GM18520 (cell line): ENCODE results near the gene STARD5.
A peak's percentile ranks its signal among the peaks of the same experiment; 100 is the strongest.
"Not testable (repeated sequence)": the region's sequence is repeated elsewhere in the genome, so short reads cannot be mapped to it uniquely, and the experiment has no call there.

Experiments
- ATAC-seq: cut with Tn5 transposase; IDR thresholded peaks from one replicate; pipeline ENCODE4 v1.9.1; 2021; ENCODE audit not compliant: unreplicated experiment

STARD5 gene, protein sequence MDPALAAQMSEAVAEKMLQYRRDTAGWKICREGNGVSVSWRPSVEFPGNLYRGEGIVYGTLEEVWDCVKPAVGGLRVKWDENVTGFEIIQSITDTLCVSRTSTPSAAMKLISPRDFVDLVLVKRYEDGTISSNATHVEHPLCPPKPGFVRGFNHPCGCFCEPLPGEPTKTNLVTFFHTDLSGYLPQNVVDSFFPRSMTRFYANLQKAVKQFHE

DNA sequence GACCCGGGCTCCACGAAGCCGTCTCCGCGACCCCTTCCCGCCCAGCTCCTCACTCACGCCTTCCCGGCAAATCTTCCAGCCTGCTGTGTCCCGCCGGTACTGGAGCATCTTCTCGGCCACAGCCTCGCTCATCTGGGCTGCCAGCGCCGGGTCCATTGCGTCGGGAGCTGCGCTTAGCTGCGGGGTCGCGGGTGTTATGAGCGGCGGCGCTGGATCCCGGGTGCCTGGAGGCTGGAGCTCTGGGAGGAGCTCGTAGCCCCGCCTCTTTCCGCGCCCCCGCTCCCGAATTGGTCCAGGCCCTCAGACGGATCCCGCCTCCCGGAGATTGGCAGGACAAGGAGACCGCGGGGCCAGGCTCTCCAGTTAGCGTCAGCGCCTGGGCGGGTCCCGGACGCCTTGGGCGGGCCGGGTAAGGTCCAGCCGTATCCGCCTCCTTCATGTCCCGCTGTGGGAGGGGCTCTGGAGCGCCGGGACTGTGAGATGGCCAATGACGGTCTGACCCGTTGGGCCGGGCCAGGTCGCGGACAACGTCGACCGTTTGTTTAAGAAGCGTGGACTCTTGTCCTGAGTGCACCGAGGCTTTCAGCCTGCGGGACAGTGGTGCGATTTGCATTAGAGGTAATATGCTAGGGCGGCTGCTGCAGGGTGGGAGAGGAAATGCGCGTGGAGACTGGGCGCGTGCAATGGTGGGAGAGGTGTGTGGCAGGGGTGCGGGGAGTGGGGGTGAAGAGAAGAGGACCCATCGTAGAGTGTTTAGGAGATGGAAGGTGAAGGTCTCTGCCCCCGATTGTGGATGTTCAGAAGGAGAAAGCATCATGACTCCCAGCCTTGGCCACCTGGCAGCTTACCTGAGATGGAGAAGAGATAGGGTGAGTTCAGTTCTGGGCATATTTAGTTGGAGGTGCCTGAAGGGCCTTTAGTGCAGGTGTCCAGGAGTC lies at the start of gene STARD5:
STARD5 (minus strand) TSS at position 198 of the 938 bp plus-strand sequence; CDS start at position 156, 42 bp downstream.
- peak; percentile 98 for ATAC-seq

GRCh38 chr15:81373176-81373575 lies 49.2 kb upstream of the STARD5 start:
- no peak for ATAC-seq

GRCh38 chr15:81372575-81372974 lies 48.6 kb upstream of the STARD5 start:
- no peak for ATAC-seq

DNA sequence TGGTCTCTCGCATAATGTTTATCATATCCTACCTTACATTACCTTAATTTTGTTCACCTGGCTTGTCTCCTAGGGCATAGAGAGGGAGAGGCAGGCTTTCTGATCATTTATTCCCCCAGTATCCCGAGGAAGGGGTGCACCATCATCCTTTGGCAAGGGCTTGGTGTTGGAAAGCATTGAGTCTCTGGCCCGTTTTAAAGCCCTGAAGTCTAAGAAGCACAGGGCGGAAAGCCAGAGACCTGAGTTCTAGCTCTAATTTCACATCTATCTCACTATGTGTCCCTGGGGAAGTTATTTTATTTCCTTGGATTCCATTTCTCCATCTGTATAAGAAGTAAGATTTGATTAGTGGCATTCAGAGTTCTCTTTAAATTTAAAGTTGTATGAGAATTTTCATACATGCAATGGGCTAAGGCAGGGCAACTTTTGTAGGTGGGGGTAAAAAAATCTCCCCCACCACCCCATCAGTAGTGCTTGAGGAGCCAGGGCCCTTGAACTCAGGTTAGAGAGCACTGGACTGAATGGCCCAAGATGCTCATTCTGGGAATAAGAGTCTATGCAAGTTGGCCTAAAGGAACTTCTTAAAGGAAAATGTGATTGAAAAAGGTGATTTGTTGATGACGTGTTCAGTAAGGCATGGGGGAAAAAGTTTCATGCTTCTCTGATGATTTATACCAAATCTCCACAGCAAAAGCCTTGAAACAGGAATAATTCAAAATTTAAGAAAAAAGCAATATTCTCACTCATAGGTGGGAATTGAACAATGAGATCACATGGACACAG lies 40.0 kb upstream of the STARD5 start:
- no peak for ATAC-seq

DNA sequence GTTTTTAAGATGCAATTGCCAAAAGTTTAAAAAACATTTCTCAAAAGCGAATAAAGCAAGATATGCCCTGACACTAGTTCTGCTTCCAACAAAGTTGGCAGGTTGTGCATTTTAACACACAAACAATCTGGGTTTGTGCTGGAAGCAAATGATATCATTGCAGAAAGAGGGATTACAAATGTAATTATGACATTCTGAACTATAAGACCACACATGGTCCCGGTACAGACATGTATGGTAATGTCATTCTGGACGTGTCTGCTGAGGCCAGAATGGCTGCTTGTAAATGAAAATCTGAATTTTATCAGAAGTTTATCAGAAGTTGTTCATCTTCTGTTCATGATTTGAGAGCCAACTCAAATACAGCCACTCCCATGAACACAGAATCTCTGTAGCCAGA lies 39.3 kb upstream of the STARD5 start:
- ATAC-seq: no peak

GRCh38 chr15:81362790-81363189 lies 38.8 kb upstream of the STARD5 start:
- ATAC-seq: no peak

DNA sequence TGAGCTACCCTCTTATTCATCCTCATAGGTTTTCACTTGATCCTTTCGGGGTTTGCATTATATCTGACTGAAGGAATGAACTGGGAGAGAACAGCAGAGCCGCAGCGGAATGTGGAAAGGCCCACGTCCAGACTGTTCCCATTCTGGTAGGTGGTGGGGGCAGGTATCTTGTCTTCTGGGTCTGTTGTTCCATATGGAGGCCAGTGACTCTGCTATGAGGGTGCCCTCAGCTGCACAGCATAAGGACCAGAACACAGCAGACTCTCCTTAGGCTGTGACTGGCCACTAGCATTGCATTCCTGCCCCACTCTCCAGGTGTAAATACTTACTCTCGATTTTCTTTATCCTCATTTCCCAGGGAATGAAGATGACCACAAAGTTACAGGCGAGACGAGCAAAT lies 38.0 kb upstream of the STARD5 start:
- ATAC-seq: no peak

GRCh38 chr15:81360491-81360890 lies 36.5 kb upstream of the STARD5 start:
- ATAC-seq: no peak

- no peak for ATAC-seq
Observed at GRCh38 chr15:81358248-81358647, 34.3 kb upstream of the STARD5 start.

GRCh38 chr15:81357180-81357686 lies 33.3 kb upstream of the STARD5 start:
- no peak for ATAC-seq

GRCh38 chr15:81356252-81356651 lies 32.3 kb upstream of the STARD5 start:
- ATAC-seq: no peak

GRCh38 chr15:81351651-81352050 lies 27.7 kb upstream of the STARD5 start:
- no peak for ATAC-seq

DNA sequence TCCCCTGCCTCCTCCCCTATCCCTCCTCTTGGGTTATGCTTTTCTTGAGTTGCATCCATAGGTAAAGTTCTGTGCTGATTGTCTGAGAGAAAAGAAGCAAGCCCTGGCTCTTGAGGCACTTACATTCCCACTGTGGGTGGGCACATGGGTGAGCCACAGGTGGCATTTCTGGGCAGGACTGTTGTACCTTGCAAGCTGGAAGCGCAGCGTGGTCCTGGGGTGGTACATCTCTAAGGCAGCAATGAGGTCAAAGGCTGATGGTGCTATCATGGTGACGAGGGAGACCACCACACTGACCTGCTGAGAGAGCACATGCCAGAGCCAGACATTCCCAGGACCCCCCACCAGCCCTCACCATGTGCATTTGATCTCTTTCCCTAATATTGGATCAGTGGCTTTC lies 25.3 kb upstream of the STARD5 start:
- no peak for ATAC-seq

GRCh38 chr15:81348691-81349090 lies 24.8 kb upstream of the STARD5 start:
- ATAC-seq: not testable (repeated sequence)

DNA sequence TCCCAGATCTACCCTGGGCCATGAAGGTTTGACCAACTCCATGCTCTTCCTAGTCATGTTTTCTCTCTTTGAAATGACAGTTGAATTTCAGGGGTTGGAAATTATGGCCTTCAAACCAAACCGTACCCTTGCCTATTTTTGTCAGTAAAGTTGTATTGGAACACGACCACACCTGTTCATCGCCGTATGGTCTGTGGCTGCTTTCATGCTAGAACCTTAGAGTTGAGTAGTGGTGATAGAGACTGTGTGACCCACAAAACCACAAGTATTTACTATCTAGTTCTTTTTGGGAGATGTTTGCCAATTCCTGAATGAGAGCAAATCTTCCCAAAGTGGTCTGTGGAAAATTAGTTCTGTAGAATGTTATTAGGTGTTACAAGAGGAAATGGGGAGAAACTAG lies 24.0 kb upstream of the STARD5 start:
- no peak for ATAC-seq

DNA sequence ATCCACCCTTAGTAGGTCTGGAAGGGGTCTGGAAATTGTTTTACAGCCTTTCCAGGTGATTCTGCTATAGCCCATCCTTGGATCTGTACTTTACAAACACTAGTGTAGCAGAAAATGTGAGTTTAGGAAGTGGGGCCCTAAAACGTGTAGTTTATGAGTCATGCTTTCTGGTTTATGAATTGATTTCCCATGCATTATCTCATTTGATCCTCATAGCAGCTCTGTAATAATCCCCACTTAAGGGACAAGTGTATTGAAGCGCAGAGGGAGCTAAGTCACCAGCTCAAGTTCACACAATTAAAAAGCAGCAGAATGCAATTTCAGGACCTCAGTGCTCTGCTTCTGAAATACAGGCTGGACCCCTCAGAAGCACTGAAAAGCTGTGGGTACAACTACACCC lies 22.7 kb upstream of the STARD5 start:
- no peak for ATAC-seq

- no peak for ATAC-seq
Observed at GRCh38 chr15:81343371-81343770, 19.4 kb upstream of the STARD5 start.

DNA sequence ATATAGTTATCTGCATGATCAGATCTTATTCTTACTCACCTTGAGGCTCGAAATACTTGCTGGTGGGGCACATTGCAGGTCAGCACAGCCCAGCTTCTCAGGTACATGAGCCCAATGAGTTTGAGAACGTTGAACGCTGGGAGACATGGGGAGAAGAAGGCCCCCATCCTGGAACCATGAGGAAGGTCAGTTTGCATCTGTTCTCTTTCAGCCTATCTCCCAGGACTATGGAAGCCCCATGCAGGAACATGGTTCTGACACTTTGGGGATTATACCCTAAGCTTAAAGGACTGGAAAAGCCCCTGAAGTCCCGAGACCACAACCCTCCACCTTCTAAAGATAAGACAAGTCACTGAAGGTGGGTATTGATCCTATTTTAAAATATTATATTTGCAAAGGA lies 17.4 kb upstream of the STARD5 start:
- ATAC-seq: no peak

DNA sequence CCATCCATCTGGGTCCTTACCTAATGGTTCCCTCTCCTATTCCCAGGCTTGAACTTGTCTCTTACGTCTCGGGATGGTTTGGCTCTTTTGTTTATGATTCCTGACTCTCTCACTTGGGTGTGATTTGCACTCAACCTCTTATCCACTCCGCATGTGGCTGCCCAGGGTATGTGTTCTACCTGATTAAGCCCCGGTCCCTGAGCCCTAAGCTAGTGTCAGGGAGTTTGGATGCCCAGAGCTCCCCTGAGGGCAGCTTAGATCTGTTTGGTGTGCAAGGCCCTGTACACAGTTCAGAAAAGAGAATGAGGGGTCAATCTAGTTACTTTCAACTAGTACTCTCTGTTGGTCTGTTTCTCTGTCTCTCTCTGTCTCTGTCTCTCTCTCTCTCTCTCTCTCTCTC lies 15.9 kb upstream of the STARD5 start:
- no peak for ATAC-seq

DNA sequence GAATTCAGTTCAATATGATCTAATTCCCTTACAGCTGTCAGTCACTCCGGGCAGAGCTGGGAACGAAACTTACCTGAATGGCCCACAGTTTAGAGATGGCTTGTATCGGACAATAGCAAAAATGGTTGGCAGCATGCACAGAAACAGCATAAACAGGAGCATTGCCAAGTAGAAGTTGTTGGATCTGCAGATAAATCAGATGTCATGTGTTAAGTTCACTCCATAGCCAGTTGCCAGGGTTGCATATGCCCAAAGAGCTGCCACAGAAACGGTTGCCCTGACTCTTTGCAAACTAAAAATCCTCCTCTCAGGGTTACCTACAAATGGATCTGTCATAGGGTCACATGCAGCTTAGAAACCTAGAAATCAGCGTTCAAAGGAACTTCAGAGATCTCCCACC lies 15.4 kb upstream of the STARD5 start:
- no peak for ATAC-seq
